PFSK-1 (cell line): ENCODE results near the gene TPCN1.

ENCODE experiments used
- FOXP2 ChIP-seq: optimal IDR thresholded peaks from 2 replicates; pipeline ENCODE3; 2011; ENCODE audit warnings: borderline replicate concordance, control low read depth, inconsistent platforms; ENCODE audit not compliant: insufficient read depth; ENCODE audit errors: extremely low read length, extremely low read depth
- POLR2AphosphoS5 ChIP-seq: IDR thresholded peaks from 2 replicates; pipeline ENCODE4 v1.6.1; 2012; ENCODE audit warnings: low read depth, mild to moderate bottlenecking, control low read depth, low read length, moderate library complexity
- REST ChIP-seq, 2 experiments: IDR thresholded peaks; 2 replicates each; pipeline versions ENCODE4 v1.6.1 to v1.8.0; 2011 to 2012; ENCODE audit warnings: low read depth in 2 of 2, low read length in 2 of 2, control low read depth in 1 of 2, inconsistent platforms in 1 of 2, mild to moderate bottlenecking in 1 of 2, moderate library complexity in 1 of 2; ENCODE audit not compliant: insufficient read depth in 1 of 2
- SIN3A ChIP-seq: IDR thresholded peaks from 2 replicates; pipeline ENCODE4 v1.6.1; 2012; ENCODE audit warnings: mild to moderate bottlenecking, low read length, moderate library complexity, borderline replicate concordance; ENCODE audit not compliant: insufficient read depth
- TAF1 ChIP-seq: IDR thresholded peaks from 2 replicates; pipeline ENCODE4 v1.6.1; 2012; ENCODE audit warnings: low read length, control low read depth, borderline replicate concordance; ENCODE audit not compliant: insufficient read depth

- TF ChIP-seq FOXP2 (no peak), POLR2AphosphoS5 (no peak), SIN3A (no peak), TAF1 (no peak), REST (IDR thresholded peaks at IDR 0.05; ENCODE audit: insufficient read depth in 1 of 2, low read depth in 2 of 2, low read length in 2 of 2) (no peak)
These were observed 55.0 kb downstream of the TPCN1 start for GRCh38 chr12:113276306-113276705.
